ENCODE measurements around the gene DTX4.

The DTX4 gene

DNA sequence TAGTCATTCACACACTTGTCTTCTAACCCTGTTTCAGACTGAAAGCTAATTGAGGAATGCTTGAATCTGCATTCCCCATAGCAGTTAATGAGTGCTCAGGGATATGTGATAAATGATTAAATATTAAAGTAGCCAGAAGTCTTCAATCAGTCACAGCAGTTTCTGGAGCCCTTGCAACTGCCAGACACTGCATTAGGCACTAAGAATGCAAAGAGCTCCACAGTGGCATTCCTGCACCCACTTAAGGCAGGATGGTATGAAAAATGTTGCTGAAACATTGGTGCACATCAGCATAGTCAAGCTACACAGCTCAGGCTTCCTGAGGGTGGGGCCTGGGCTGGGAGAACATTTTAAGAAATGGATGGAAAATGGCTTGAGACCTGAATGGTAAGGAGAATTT is 6.5 kb downstream of the DTX4 start:
- ChIA-PET POLR2A (no interaction called here), CTCF (interaction anchor here (0.7 to 2.1 kb wide), 2 partner anchors 8 to 502 kb away, joined by 3 to 8 read pairs; no protein-coding TSS in a partner anchor)

DNA sequence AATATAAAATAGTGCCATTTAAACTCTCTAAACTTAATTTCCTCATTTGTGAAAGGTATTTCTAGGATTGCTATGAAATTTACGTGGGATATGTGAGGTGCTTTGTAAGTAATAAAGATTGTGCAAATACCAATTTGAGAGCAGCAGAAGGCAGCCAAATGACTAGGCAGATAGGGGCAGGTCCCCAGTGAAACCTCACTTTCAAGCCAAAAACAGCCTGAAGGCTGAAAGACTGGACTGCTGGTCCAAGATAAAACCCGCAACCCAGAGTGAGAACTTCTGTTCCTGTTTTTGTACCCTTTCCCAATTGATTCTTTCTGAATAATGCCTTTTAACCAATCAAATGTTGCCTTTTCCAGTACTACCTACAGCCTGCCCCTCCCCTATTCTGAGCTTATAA is 7.2 kb downstream of the DTX4 start:
- TF ChIP-seq ZNF366 (tag by site-specific recombination; conservative IDR thresholded peaks at IDR 0.05) (no peak), SETDB1 (IDR thresholded peaks at IDR 0.05; ENCODE audit: insufficient read length, low read length) (peak; percentile 4), SCRT2 (tag by site-specific recombination; IDR thresholded peaks at IDR 0.05) (no peak)
- POLR2A ChIA-PET, result no interaction called here
- H3K4me3 ChIP-seq (ENCODE audit: low read depth, low read length), result no peak overlapping the region
- no peaks in the 10 kb centered on the region for H3K9me3 ChIP-seq (ENCODE audit: control insufficient read depth, insufficient read depth, low read depth, low read length)
- no peak overlapping the region for H3K27ac ChIP-seq (ENCODE audit: extremely low read depth, low read depth, low read length)
- CTCF ChIA-PET, result interaction anchor here (1.0 kb wide), 1 partner anchor 30 kb away, joined by 3 read pairs; no protein-coding TSS in a partner anchor
- H3K36me3 ChIP-seq (ENCODE audit: control insufficient read depth in 2 of 2, insufficient read depth in 1 of 2, low read length in 2 of 2), result peaks cover 0 to 22% of the 10 kb centered on the region in 2 experiments; a peak in 1 of 3 replicates
- H3K4me1 ChIP-seq (ENCODE audit: control insufficient read depth, insufficient read depth, low read length), result no peaks in the 10 kb centered on the region; the same call in 1 of the 2 replicates

More for the DNA sequence above, 6.5 kb downstream of the DTX4 start:
- TF ChIP-seq ZFP37 (tag by site-specific recombination; IDR thresholded peaks at IDR 0.05), result no peak
- no peak for TF ChIP-seq GLI2 (tag by site-specific recombination; IDR thresholded peaks at IDR 0.05; ENCODE audit: borderline replicate concordance, low read depth)
- TF ChIP-seq, protein P1, sequence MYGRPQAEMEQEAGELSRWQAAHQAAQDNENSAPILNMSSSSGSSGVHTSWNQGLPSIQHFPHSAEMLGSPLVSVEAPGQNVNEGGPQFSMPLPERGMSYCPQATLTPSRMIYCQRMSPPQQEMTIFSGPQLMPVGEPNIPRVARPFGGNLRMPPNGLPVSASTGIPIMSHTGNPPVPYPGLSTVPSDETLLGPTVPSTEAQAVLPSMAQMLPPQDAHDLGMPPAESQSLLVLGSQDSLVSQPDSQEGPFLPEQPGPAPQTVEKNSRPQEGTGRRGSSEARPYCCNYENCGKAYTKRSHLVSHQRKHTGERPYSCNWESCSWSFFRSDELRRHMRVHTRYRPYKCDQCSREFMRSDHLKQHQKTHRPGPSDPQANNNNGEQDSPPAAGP (tag by site-specific recombination; IDR thresholded peaks at IDR 0.05), result no peak
- no peak for TF ChIP-seq ZNF155 (tag by site-specific recombination; IDR thresholded peaks at IDR 0.05)
- TF ChIP-seq ZNF341 (tag by site-specific recombination; IDR thresholded peaks at IDR 0.05; ENCODE audit: low read depth), result no peak
- TF ChIP-seq REPIN1 (tag by site-specific recombination; IDR thresholded peaks at IDR 0.05; ENCODE audit: low read depth), result no peak
- no peak for TF ChIP-seq ZNF677 (tag by site-specific recombination; IDR thresholded peaks at IDR 0.05)
- TF ChIP-seq ZNF558 (tag by site-specific recombination; IDR thresholded peaks at IDR 0.05), result no peak
- H3K27ac ChIP-seq (ENCODE audit: extremely low read depth, low read depth, low read length), result no peak overlapping the region
- H3K36me3 ChIP-seq (ENCODE audit: control insufficient read depth in 2 of 2, insufficient read depth in 1 of 2, low read length in 2 of 2), result peaks cover 0 to 17% of the 10 kb centered on the region in 2 experiments; a peak in 1 of 3 replicates
- no peak overlapping the region for H3K4me3 ChIP-seq (ENCODE audit: low read depth, low read length)
- H3K4me1 ChIP-seq (ENCODE audit: control insufficient read depth, insufficient read depth, low read length), result no peaks in the 10 kb centered on the region; the same call in 1 of the 2 replicates
- no peaks in the 10 kb centered on the region for H3K9me3 ChIP-seq (ENCODE audit: control insufficient read depth, insufficient read depth, low read depth, low read length)

DNA sequence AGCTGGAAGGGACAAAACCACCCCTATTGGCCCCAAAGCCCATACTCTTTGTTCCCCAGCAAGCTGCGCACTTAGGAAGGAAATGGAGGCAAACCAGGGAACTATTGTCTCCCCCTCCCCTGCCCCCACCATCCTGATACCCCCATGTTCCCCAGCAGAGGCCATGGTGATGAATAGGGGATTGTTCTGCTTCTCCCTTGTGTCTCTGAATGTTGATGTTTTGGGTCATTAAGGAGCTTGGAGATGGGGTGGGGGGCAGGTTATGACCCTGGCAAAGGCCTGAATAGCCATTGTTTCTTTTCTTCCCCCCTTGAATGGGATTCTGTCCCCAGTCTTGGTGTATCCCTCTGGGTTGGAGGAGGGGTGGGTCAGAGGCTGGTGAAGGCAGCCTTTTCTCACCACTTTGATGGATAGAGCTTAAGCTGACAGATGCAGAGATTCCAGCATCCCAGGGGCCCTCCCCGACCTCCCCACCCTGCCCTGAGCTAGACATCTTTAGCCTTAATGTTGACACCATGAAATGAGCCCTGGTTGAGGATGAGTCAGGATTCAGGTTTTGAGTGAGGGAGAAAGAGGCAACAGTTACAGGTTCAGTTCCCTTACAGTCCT is 8.3 kb downstream of the DTX4 start:
- CTCF ChIA-PET, result interaction anchor here (0.9 to 1.9 kb wide), 4 partner anchors 10 to 29 kb away, joined by 3 to 5 read pairs (median 4); no protein-coding TSS in a partner anchor

More for the DNA sequence above, 8.3 kb downstream of the DTX4 start:
- POLR2A ChIA-PET, result no interaction called here
- Histone ChIP-seq H3K9me3 (ENCODE audit: control insufficient read depth, insufficient read depth, low read depth, low read length) (no peaks in the 10 kb centered on the region), H3K27ac (ENCODE audit: extremely low read depth, low read depth, low read length) (no peak overlapping the region), H3K36me3 (ENCODE audit: control insufficient read depth in 2 of 2, insufficient read depth in 1 of 2, low read length in 2 of 2) (peaks cover 0 to 22% of the 10 kb centered on the region in 2 experiments; a peak in 1 of 3 replicates), H3K4me1 (ENCODE audit: control insufficient read depth, insufficient read depth, low read length) (no peaks in the 10 kb centered on the region), H3K4me3 (ENCODE audit: low read depth, low read length) (no peak overlapping the region)
- TF ChIP-seq ZFHX2 (tag by site-specific recombination; conservative IDR thresholded peaks at IDR 0.05), result no peak
- TF ChIP-seq, protein P1 (tag by site-specific recombination; IDR thresholded peaks at IDR 0.05), result no peak
- no peak for TF ChIP-seq KLF16 (tag by site-specific recombination; IDR thresholded peaks at IDR 0.05)
- no peak for TF ChIP-seq ZNF549 (tag by site-specific recombination; IDR thresholded peaks at IDR 0.05)
- TF ChIP-seq, protein P2, sequence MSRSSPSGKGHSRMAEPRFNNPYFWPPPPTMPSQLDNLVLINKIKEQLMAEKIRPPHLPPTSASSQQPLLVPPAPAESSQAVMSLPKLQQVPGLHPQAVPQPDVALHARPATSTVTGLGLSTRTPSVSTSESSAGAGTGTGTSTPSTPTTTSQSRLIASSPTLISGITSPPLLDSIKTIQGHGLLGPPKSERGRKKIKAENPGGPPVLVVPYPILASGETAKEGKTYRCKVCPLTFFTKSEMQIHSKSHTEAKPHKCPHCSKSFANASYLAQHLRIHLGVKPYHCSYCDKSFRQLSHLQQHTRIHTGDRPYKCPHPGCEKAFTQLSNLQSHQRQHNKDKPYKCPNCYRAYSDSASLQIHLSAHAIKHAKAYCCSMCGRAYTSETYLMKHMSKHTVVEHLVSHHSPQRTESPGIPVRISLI (tag by site-specific recombination; IDR thresholded peaks at IDR 0.05), result no peak
- TF ChIP-seq, protein P3, sequence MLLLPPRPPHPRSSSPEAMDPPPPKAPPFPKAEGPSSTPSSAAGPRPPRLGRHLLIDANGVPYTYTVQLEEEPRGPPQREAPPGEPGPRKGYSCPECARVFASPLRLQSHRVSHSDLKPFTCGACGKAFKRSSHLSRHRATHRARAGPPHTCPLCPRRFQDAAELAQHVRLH (tag by site-specific recombination; IDR thresholded peaks at IDR 0.05), result no peak

Measured in HEK293 (cell line).